CD14-positive monocyte (primary cell): ENCODE measurements around the gene SLC24A3. TPM values are rescaled to one million over a fixed set of nuclear protein-coding genes. Genes with fewer than 3 reads are reported as not detected.

Experiments used
- DNase-seq, 3 donors: peaks; one replicate each; pipeline ENCODE4 v3.0.0-alpha.2; 2011 to 2022
- H2AFZ ChIP-seq: 2 replicates; pipeline ENCODE4 v1.6.0; 2012; ENCODE audit warnings: mild to moderate bottlenecking, low read depth, low read length, inconsistent platforms; ENCODE audit not compliant: insufficient read depth, poor library complexity, severe bottlenecking
- H3K27ac ChIP-seq, 2 donors: 1 replicate in 1 of 2; 2 replicates in 1 of 2; pipeline ENCODE4 v1.5.1; 2012 to 2013; ENCODE audit warnings: low read length in 2 of 2, control low read depth in 1 of 2, inconsistent platforms in 1 of 2, low read depth in 1 of 2, mild to moderate bottlenecking in 1 of 2
- H3K27me3 ChIP-seq, 2 donors: one replicate each; pipeline versions ENCODE4 v1.6.0 to v1.6.1; 2011 to 2013; ENCODE audit warnings: low read length in 2 of 2; ENCODE audit not compliant: control insufficient read depth in 2 of 2, insufficient read depth in 2 of 2
- H3K36me3 ChIP-seq, 2 donors: replicated peaks in 1 of 2; 1 replicate in 1 of 2; 2 replicates in 1 of 2; pipeline versions ENCODE4 v1.5.1 to v1.6.1; 2012 to 2013; ENCODE audit warnings: low read length in 2 of 2, control low read depth in 1 of 2, inconsistent platforms in 1 of 2, mild to moderate bottlenecking in 1 of 2; ENCODE audit not compliant: insufficient read depth in 2 of 2, control insufficient read depth in 1 of 2
- H3K4me1 ChIP-seq, 2 donors: 1 replicate in 1 of 2; 2 replicates in 1 of 2; pipeline versions ENCODE4 v1.5.1 to v1.6.1; 2012 to 2013; ENCODE audit warnings: low read length in 2 of 2, control low read depth in 1 of 2, inconsistent platforms in 1 of 2, mild to moderate bottlenecking in 1 of 2, moderate library complexity in 1 of 2; ENCODE audit not compliant: insufficient read depth in 2 of 2, control insufficient read depth in 1 of 2
- H3K4me2 ChIP-seq: replicated peaks from 2 replicates; pipeline ENCODE3; 2012; ENCODE audit warnings: low read length, moderate library complexity, mild to moderate bottlenecking; ENCODE audit not compliant: poor library complexity, severe bottlenecking; ENCODE audit errors: extremely low read depth
- H3K4me3 ChIP-seq, 3 experiments: fragments of 200-600 bp in 1 of 3; sonication (generic) in 1 of 3; replicated peaks in 1 of 3; 1 replicate in 2 of 3; 2 replicates in 1 of 3; pipeline ENCODE4 v1.5.1; 2011 to 2013; ENCODE audit warnings: low read length in 3 of 3, mild to moderate bottlenecking in 3 of 3, control low read depth in 2 of 3, low read depth in 2 of 3, inconsistent platforms in 1 of 3, moderate library complexity in 1 of 3
- H3K79me2 ChIP-seq: 2 replicates; pipeline ENCODE4 v1.6.0; 2012; ENCODE audit warnings: mild to moderate bottlenecking, control low read depth, inconsistent platforms, low read length, moderate library complexity; ENCODE audit not compliant: insufficient read depth
- H3K9ac ChIP-seq: 2 replicates; pipeline ENCODE4 v1.6.0; 2017; ENCODE audit warnings: low read length, mild to moderate bottlenecking; ENCODE audit not compliant: insufficient read depth, poor library complexity, severe bottlenecking
- H3K9me3 ChIP-seq, 2 donors: replicated peaks in 1 of 2; 1 replicate in 1 of 2; 2 replicates in 1 of 2; pipeline versions ENCODE4 v1.5.1 to v1.6.1; 2012 to 2013; ENCODE audit warnings: low read length in 2 of 2, control low read depth in 1 of 2; ENCODE audit not compliant: control insufficient read depth in 1 of 2, insufficient read depth in 1 of 2
- H4K20me1 ChIP-seq: 2 replicates; pipeline ENCODE4 v1.6.0; 2012; ENCODE audit warnings: mild to moderate bottlenecking, low read length, control low read depth, moderate library complexity; ENCODE audit not compliant: insufficient read depth
- H3K27ac Mint-ChIP-seq, 7 donors: one replicate each; pipeline ENCODE4 v1.8.0; 2020; ENCODE audit warnings: mild to moderate bottlenecking in 7 of 7, mixed read lengths in 7 of 7, moderate library complexity in 6 of 7, inconsistent platforms in 2 of 7
- H3K27me3 Mint-ChIP-seq, 3 donors: one replicate each; pipeline ENCODE4 v1.8.0; 2021 to 2022; ENCODE audit warnings: low read depth in 3 of 3, mild to moderate bottlenecking in 3 of 3, mixed read lengths in 3 of 3, moderate library complexity in 3 of 3, inconsistent platforms in 1 of 3
- H3K36me3 Mint-ChIP-seq, 2 donors: one replicate each; pipeline ENCODE4 v1.8.0; 2020; ENCODE audit warnings: mixed read lengths in 2 of 2, inconsistent platforms in 1 of 2, mild to moderate bottlenecking in 1 of 2
- H3K4me1 Mint-ChIP-seq: one replicate; pipeline ENCODE4 v1.8.0; 2020; ENCODE audit warnings: mild to moderate bottlenecking, mixed read lengths
- H3K4me3 Mint-ChIP-seq, 2 donors: one replicate each; pipeline ENCODE4 v1.8.0; 2020; ENCODE audit warnings: mild to moderate bottlenecking in 2 of 2, mixed read lengths in 2 of 2, moderate library complexity in 1 of 2
- H3K9me3 Mint-ChIP-seq, 7 donors: one replicate each; pipeline ENCODE4 v1.8.0; 2020 to 2022; ENCODE audit warnings: mixed read lengths in 7 of 7, mild to moderate bottlenecking in 6 of 7, moderate library complexity in 6 of 7, inconsistent platforms in 2 of 7
- WGBS: methylation state at CpG from one replicate; pipeline ENCODE4 v1.1.5; 2013; ENCODE audit warnings: missing lambda C conversion rate; ENCODE audit not compliant: insufficient coverage; 5-methylcytosine and 5-hydroxymethylcytosine counted together
- intact Hi-C, 2 donors: fragments of 100-400 bp; cut with micrococcal nuclease; formaldehyde crosslinking; loops; one replicate each; pipeline versions ENCODE4 v1.15.0 to v1.15.1; 2023
- polyA plus RNA-seq, 3 donors: library from polyadenylated mRNA; depleted of rRNA in 1 of 3; unstranded in 2 of 3; stranded (reverse) in 1 of 3; fragments of 300-500 nt in 2 of 3; fragments of >200 nt in 1 of 3; fragmentation: Illumina TruSeq in 2 of 3; gene quantifications; 1 replicate in 2 of 3; 2 replicates in 1 of 3; pipeline ENCODE4 v1.2.3, GENCODE V29; 2012 to 2021
- TF ChIP-seq, protein P1 (sequence below): fragments of 200-600 bp; IDR thresholded peaks from one replicate; pipeline ENCODE4 v1.8.0; 2022; ENCODE audit warnings: antibody characterized with exemption, mild to moderate bottlenecking

The SLC24A3 gene
- polyA plus RNA-seq, 3 donors: 0.04 to 0.08 TPM; not detected in 1

DNA sequence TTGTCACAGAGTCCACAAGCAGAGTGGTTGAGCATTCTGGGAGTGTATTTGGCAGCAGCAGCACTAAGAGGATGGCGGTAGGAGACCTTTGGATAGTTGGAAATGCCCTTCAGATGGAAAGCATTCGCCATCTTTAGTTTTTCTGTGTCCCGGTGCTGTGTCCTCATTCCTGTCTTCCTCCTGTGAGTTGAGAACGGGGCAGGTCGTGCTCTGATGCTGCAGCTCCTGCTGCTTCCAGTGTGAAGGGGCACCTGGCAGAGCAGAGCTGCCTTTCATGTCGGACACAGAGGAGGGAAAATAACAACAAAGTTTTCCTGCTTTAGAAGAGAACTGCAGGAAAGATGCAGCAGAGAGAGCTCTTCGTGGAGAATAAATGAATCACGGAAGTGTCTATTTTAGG lies 194.8 kb downstream of the SLC24A3 start:
- Mint-ChIP-seq H3K4me3 (no peak overlapping the region), H3K9me3 (peaks cover 0 to 3% (median 0%) of the 10 kb centered on the region in 7 donors), H3K4me1 (no peaks in the 10 kb centered on the region), H3K27ac (no peak overlapping the region), H3K27me3 (peaks cover 1 to 3% (median 1%) of the 10 kb centered on the region in 3 donors), H3K36me3 (no peaks in the 10 kb centered on the region)
- no peak overlapping the region for H3K4me2 ChIP-seq
- WGBS: 98% methylated on average over 6 of the region's 8 CpGs
- H3K9ac ChIP-seq: no peak overlapping the region
- no peak for DNase-seq
- H4K20me1 ChIP-seq: no peaks in the 10 kb centered on the region
- intact Hi-C loops: no loop called here
- H3K79me2 ChIP-seq: no peaks in the 10 kb centered on the region
- no peaks in the 10 kb centered on the region for H3K27me3 ChIP-seq
- TF ChIP-seq, protein P1, sequence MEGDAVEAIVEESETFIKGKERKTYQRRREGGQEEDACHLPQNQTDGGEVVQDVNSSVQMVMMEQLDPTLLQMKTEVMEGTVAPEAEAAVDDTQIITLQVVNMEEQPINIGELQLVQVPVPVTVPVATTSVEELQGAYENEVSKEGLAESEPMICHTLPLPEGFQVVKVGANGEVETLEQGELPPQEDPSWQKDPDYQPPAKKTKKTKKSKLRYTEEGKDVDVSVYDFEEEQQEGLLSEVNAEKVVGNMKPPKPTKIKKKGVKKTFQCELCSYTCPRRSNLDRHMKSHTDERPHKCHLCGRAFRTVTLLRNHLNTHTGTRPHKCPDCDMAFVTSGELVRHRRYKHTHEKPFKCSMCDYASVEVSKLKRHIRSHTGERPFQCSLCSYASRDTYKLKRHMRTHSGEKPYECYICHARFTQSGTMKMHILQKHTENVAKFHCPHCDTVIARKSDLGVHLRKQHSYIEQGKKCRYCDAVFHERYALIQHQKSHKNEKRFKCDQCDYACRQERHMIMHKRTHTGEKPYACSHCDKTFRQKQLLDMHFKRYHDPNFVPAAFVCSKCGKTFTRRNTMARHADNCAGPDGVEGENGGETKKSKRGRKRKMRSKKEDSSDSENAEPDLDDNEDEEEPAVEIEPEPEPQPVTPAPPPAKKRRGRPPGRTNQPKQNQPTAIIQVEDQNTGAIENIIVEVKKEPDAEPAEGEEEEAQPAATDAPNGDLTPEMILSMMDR: no peak
- no peaks in the 10 kb centered on the region for H3K9me3 ChIP-seq
- H3K36me3 ChIP-seq: no peaks in the 10 kb centered on the region
- H2AFZ ChIP-seq: no peak overlapping the region
- H3K4me3 ChIP-seq: no peak overlapping the region
- H3K27ac ChIP-seq: no peak overlapping the region
- H3K4me1 ChIP-seq: no peaks in the 10 kb centered on the region

DNA sequence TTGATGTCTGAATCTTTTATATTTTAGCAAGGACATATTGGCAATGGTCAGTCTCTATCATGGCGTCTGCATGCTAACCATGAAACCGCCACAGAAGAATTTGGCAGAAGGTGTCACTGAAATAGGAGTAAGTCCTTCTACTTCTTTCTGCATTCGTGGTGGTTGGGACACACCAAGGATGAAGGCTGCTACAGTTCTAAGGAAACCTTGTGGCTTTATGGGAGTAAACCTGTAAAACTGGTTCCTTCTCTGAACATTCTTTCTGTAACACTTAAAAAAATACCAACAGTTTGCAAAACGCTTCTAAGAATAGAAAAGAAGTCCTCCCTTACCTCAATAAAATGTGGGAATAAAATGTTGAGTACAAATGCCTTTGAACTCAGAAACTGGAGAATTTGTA lies 195.3 kb downstream of the SLC24A3 start:
- Histone ChIP-seq H3K4me3 (no peak overlapping the region), H3K79me2 (no peaks in the 10 kb centered on the region), H2AFZ (no peak overlapping the region), H3K27me3 (no peaks in the 10 kb centered on the region), H4K20me1 (no peaks in the 10 kb centered on the region), H3K4me1 (no peaks in the 10 kb centered on the region), H3K36me3 (no peaks in the 10 kb centered on the region), H3K9ac (no peak overlapping the region), H3K27ac (no peak overlapping the region), H3K4me2 (no peak overlapping the region), H3K9me3 (no peaks in the 10 kb centered on the region)
- WGBS: 90% methylated on average over 2 of the region's 4 CpGs
- intact Hi-C loops: no loop called here
- Mint-ChIP-seq H3K9me3 (peaks cover 0 to 3% (median 1%) of the 10 kb centered on the region in 7 donors), H3K4me3 (no peak overlapping the region), H3K27ac (no peak overlapping the region), H3K27me3 (peaks cover 1 to 5% (median 1%) of the 10 kb centered on the region in 3 donors), H3K4me1 (no peaks in the 10 kb centered on the region), H3K36me3 (no peaks in the 10 kb centered on the region)
- TF ChIP-seq, protein P1: no peak
- DNase-seq: no peak
